ENCODE measurements around the gene NSUN2.

- TF ChIP-seq EZH2phosphoT487 (IDR thresholded peaks at IDR 0.05; ENCODE audit: low read length) (no peak), CTCF (IDR thresholded peaks at IDR 0.05; ENCODE audit: low read length) (no peak), EZH2 (optimal IDR thresholded peaks at IDR 0.05; ENCODE audit: low read depth, low read length) (no peak)
These were observed 36.5 kb downstream of the NSUN2 start for GRCh38 chr5:6596388-6596787.
